Neural crest cell (in vitro differentiated cells): Measurements from ENCODE around the gene SUSD2. TPM values are rescaled to one million over a fixed set of nuclear protein-coding genes. Genes with fewer than 3 reads are reported as not detected.
A peak's percentile ranks its signal among the peaks of the same experiment; 100 is the strongest.

ENCODE experiments used
- DNase-seq: peaks from one replicate; pipeline ENCODE4 v3.0.0; 2021; ENCODE audit warnings: low read depth, mixed read lengths, low spot score
- H3K27ac Mint-ChIP-seq: one replicate; pipeline ENCODE4 v1.8.0; 2021; ENCODE audit warnings: mild to moderate bottlenecking, mixed read lengths; ENCODE audit not compliant: unreplicated experiment
- H3K27me3 Mint-ChIP-seq: 2 replicates; pipeline ENCODE4 v1.8.0; 2021; ENCODE audit warnings: low read depth, mild to moderate bottlenecking, mixed read lengths
- H3K36me3 Mint-ChIP-seq: 2 replicates; pipeline ENCODE4 v1.8.0; 2021; ENCODE audit warnings: low read depth, mild to moderate bottlenecking, mixed read lengths
- H3K4me1 Mint-ChIP-seq: 2 replicates; pipeline ENCODE4 v1.8.0; 2021; ENCODE audit warnings: mixed read lengths
- H3K4me3 Mint-ChIP-seq: one replicate; pipeline ENCODE4 v1.8.0; 2021; ENCODE audit warnings: mild to moderate bottlenecking, mixed read lengths
- H3K9me3 Mint-ChIP-seq: 2 replicates; pipeline ENCODE4 v1.8.0; 2021; ENCODE audit warnings: mixed read lengths
- CTCF ChIP-seq: fragments of 200-600 bp; sonication (generic); conservative IDR thresholded peaks from 2 replicates; pipeline ENCODE4 v1.5.0; 2021; ENCODE audit warnings: antibody characterized with exemption, mild to moderate bottlenecking
- total RNA-seq: library from RNA; stranded (reverse); gene quantifications from 2 replicates; pipeline ENCODE4 v1.2.1, GENCODE V29; 2021

Gene SUSD2
- total RNA-seq, 1 donor from 2014 or later, result 0.37 TPM

GRCh38 chr22:24189249-24190158, 8.2 kb downstream of the SUSD2 start:
- Mint-ChIP-seq H3K9me3 (no peaks in the 10 kb centered on the region), H3K27ac (peak overlapping the region; percentile 86), H3K4me3 (peak overlapping the region; percentile 24), H3K36me3 (no peaks in the 10 kb centered on the region), H3K27me3 (no peaks in the 10 kb centered on the region), H3K4me1 (peaks cover 4% of the 10 kb centered on the region)
- DNase-seq, result peak; percentile 65
- peak; percentile 81 for TF ChIP-seq CTCF

- Mint-ChIP-seq H3K36me3 (no peaks in the 10 kb centered on the region), H3K4me1 (peaks cover 4% of the 10 kb centered on the region), H3K27ac (no peak overlapping the region), H3K27me3 (no peaks in the 10 kb centered on the region), H3K4me3 (no peak overlapping the region), H3K9me3 (no peaks in the 10 kb centered on the region)
- no peak for TF ChIP-seq CTCF
- DNase-seq, result no peak
Measured at GRCh38 chr22:24190159-24190540, 8.9 kb downstream of the SUSD2 start.

- no peak for TF ChIP-seq CTCF
- Mint-ChIP-seq H3K4me3 (no peak overlapping the region), H3K36me3 (no peaks in the 10 kb centered on the region), H3K27ac (no peak overlapping the region), H3K9me3 (no peaks in the 10 kb centered on the region), H3K27me3 (no peaks in the 10 kb centered on the region), H3K4me1 (peaks cover 4% of the 10 kb centered on the region)
- DNase-seq, result no peak
Measured at GRCh38 chr22:24190596-24191208, 9.4 kb downstream of the SUSD2 start.

GRCh38 chr22:24191381-24191841, 10.1 kb downstream of the SUSD2 start:
- Mint-ChIP-seq H3K9me3 (no peaks in the 10 kb centered on the region), H3K27me3 (no peaks in the 10 kb centered on the region), H3K36me3 (no peaks in the 10 kb centered on the region), H3K4me3 (no peak overlapping the region), H3K27ac (no peak overlapping the region), H3K4me1 (peaks cover 4% of the 10 kb centered on the region)
- no peak for TF ChIP-seq CTCF
- DNase-seq, result no peak

GRCh38 chr22:24191893-24192292, 10.6 kb downstream of the SUSD2 start:
- Mint-ChIP-seq H3K27me3 (no peaks in the 10 kb centered on the region), H3K4me3 (no peak overlapping the region), H3K27ac (no peak overlapping the region), H3K36me3 (no peaks in the 10 kb centered on the region), H3K9me3 (no peaks in the 10 kb centered on the region), H3K4me1 (peaks cover 4% of the 10 kb centered on the region)
- DNase-seq, result no peak
- no peak for TF ChIP-seq CTCF
